GM19035 (cell line): Measurements from ENCODE around the gene CRABP1.
"Not testable (repeated sequence)": the region's sequence is repeated elsewhere in the genome, so short reads cannot be mapped to it uniquely, and the experiment has no call there.

Experiments
- ATAC-seq: cut with Tn5 transposase; IDR thresholded peaks from one replicate; pipeline ENCODE4 v1.9.1; 2021; ENCODE audit not compliant: unreplicated experiment

CRABP1 gene

GRCh38 chr15:78369161-78369560 lies 29.0 kb downstream of the CRABP1 start:
- ATAC-seq, result no peak

DNA sequence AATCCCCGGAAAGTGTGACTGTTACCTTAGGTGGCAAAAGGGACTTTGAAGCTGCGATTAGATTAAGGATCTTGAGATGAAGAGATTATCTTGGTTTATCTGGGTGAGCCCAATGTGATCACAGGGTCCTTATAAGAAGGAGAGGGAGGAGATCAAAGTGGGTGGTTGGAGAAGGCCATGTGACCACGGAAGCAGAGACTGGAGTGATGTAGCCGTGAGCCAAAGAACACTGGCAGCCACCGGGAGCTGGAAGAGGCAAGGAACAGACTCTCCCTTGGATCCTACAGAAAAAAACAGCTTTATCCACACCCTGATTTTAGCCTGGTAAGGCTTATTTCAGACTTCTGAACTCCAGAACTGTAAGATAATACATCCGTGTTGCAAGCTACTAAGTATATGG lies 29.9 kb downstream of the CRABP1 start:
- no peak for ATAC-seq

DNA sequence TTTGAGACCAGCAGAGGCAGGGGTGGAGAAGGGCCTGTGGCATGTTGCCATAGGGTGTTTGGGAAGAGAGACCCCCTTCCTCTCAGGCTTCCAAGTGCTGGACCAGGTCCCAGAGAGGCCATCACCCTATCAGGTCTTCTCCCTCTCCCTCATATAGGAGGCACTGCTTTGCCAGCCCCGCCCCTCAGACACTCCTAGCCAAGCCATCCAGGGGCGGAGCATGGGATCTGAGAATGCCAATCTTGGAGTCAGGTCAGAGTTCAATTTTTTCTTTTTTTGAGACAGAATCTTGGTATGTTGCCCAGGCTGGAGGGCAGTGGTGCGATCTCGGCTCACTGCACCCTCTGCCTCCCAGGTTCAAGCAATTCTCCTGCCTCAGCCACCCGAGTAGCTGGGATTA lies 32.7 kb downstream of the CRABP1 start:
- no peak for ATAC-seq

DNA sequence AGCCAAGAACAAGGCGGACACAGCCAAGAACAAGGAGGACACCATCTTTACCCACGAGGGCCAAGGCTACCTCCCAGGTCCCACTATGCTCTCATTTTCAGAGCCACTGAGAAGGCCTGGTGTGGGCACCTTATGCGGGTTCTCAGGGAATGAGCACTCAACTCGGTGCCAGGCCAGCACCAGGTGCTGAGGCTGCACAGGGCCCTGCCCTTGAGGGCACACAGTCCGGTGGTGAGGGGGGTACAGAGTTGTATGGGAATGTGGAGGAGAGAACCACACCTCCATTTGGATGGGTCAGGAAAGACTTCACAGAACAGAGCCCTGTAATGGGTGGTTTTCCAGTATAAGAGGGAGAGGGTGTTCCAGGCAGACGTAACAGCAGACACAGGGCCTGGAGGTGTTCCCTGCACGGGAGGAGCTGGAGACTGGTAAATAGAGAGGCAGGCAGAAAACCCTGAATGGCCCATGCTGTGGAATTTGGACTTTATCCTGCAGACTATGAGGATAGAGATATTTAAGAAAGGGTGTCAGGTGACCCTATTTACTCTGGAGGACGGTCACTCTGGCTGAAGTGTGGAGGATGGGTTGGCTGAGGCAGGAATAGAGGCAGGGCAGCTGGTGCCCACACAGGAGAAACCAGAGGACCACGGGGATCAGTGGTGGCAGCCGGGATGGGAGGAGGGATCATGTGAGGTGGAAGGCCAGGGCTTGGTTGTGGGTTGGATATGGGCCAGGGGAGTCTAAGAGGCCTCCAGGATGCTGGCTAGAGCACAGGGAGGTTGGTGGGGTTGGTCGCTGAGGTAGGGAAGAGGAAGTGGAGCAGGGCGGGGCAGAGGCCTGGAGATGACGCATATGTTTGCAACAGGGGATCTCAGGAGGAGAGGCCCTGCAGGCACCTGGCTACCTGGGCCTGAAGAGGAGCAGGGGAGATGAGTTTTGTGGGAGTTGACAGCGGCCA lies 34.6 kb downstream of the CRABP1 start:
- no peak for ATAC-seq

GRCh38 chr15:78380143-78380542 lies 40.0 kb downstream of the CRABP1 start:
- ATAC-seq, result not testable (repeated sequence)

GRCh38 chr15:78382114-78382880 lies 42.1 kb downstream of the CRABP1 start:
- ATAC-seq, result no peak

- ATAC-seq, result no peak
Measured at GRCh38 chr15:78384651-78385050, 44.5 kb downstream of the CRABP1 start.

DNA sequence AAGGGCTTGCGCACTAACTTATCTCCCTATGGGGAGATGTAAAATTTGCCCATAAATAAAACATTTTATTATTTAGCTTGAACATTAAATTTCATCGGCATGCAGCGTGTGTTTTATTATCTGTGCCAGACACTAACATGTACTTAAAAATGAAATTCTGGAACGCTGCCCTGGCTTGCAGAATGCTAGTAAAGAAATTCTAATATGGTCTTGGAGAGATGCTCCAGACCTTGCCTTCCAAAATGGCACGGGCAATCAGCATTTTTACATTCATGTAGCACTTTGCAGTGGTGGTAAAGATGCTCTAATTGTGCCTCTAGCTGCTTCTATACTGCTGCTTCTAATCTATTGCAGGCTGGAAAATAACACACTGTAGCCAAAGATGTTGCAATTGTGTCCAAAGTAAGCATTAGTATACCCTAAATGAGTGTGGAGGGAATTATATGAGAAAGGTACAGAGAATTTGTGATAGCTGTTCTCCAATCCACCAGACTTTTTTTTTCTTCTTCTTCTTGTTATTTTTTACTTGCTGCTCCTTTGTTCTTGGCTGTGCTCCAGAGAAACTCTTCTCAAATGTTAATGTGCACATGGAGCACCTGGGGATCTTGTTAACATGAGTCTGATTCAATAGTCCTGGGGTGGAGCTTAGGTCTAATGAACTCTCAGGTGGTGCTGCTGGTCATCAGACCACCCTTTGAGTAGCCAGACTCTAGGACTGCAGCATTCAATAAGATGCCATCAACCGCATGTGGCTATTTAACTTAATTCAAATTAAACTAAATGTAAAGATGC lies 47.3 kb downstream of the CRABP1 start:
- no peak for ATAC-seq

DNA sequence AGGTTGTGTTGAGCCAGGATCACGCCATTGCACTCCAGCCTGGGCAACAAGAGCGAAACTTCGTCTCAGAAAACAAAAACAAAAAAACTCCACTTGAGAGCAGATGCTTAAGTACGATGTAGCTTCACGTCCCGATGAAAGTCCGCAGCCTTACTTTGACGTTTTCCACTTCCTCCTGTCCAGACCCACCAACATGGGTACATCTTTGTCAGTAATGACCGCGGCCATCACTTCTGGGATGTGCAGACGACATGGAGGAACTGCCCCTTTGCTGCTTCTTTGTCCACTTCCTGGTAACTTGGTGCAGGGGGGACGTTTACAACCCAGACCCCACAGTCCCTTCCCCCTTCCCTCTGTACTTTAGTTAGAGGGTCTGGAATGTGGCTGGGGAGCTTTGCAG lies 48.7 kb downstream of the CRABP1 start:
- ATAC-seq, result no peak

DNA sequence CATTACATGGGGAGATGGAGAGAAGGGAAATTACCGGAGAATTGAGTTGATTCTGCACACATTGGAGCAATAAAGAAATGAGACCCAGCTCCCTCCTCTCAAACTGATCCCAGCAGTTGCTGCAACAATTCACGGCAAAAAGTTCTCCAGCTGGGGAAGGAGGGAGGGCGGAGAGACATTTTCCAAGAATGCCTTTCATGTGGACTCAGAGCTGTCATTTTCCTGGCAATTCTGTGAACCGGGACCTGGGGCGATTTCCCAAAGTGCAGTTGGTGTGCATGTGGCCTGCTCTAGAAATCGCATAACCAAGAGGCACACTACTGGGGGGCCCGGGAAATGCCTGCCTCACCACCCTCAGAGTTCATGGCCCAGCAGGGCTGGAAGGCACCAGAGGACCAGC lies 49.2 kb downstream of the CRABP1 start:
- no peak for ATAC-seq

DNA sequence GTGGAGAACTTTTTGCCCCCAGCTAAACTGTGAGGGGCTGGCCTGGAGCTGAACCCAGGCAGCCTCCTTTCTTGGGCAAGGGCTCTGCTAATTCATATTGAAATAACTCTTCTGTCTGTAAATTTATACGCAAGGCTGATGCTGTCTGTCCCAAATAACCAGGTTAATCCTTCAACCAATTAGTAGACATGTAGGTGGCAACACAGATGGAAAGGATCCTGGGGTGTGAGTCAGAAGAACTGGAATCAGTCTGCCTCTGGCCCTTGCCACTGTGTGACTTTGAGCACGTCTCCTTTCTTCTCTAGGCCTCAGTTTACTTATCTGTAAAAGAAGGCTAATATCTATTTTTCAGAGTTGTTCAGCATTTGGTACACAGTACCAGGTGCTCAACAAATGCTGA lies 49.6 kb downstream of the CRABP1 start:
- ATAC-seq, result no peak

DNA sequence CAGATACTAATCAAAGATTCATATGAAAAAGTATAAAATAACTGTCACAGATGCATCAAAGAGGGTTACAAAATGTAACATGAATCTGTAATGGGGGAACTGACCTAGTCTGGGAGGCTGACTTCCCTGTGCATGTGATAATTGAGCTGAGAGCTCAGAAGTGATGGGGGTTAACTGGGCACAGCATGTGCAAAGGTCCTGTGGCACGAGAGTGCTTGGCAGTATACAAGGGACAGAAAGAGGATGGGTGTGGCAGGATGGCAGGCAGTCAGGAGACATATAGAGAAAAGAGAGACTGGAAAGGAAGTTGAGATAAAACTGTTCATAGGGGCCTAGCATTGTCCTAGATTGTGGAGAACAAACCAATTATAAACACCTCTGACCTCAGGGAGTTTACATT lies 50.1 kb downstream of the CRABP1 start:
- ATAC-seq, result no peak

GRCh38 chr15:78390826-78391225 lies 50.7 kb downstream of the CRABP1 start:
- no peak for ATAC-seq

GRCh38 chr15:78391781-78392180 lies 51.6 kb downstream of the CRABP1 start:
- no peak for ATAC-seq

DNA sequence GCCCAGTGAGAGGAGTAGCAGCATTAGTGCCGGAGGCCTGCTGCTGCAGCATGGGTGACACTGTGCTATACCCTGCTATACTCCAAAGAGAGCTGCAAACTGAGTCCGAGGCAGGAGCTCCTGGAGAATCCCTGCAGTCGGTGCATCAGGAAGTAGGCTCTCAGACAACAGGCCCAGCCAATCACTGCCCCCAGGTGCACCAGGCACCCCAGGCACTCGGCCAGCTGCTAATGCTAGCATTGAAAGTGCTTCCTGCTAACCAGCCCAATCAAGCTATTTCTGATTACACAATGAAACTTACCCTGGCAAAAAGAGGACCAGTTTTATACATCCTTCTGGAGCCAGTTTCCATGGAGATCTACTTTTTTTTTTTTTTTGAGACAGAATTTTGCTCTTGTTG lies 52.3 kb downstream of the CRABP1 start:
- no peak for ATAC-seq

GRCh38 chr15:78393137-78393536 lies 53.0 kb downstream of the CRABP1 start:
- no peak for ATAC-seq

- no peak for ATAC-seq
Measured at GRCh38 chr15:78394026-78394425, 53.9 kb downstream of the CRABP1 start.

- no peak for ATAC-seq
Measured at GRCh38 chr15:78394981-78395616, 54.9 kb downstream of the CRABP1 start.

DNA sequence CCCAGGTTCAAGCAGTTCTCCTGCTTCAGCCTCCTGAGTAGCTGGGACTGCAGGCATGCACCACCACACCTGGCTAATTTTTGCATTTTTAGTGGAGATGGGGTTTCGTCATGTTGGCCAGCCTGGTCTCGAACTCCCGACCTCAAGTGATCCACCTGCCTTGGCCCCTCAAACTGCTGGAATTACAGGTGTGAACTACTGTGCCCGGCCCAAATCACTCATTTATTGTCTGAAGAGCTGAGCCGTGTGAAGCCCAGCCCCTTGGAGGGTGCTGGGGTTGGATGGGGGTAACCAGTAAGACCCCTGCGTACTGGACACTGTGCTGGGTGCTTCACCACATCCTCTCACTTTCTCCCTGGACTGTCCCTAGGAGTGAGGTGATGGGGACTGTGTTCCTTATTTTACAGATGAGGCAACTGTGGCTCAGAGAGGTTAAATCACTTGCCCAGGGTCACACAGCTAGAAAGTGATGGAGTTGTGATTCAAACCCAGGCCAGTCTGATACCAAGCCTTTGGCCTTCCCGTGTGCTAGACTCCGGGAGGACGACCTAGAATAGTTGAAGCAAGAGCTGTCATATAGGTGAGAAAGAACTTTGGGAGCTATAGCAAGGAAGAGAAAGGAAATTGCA lies 56.1 kb downstream of the CRABP1 start:
- no peak for ATAC-seq

DNA sequence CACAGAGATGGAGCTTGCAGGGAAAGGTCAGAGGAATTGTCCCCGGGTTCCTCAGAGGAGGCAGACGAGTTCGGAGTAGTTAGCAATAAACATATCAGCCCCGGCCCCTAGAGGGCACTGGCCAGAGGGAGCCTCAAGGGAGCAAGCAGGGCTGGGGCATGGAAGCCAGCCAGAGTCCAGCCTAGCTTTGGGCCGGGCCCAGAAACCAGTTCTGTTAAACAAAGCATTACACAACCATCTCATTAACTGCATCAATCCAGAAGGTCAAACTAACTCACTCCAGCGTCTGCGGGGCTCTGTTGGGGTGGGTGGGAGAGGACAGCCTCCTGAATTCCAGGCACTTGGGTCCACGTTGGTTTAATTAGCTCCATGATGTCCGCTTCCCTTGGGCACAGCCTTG lies 56.8 kb downstream of the CRABP1 start:
- no peak for ATAC-seq
